ENCODE measurements around the gene AGAP1. TPM values are rescaled to one million over a fixed set of nuclear protein-coding genes. Genes with fewer than 3 reads are reported as not detected.

The AGAP1 gene
- total RNA-seq, 2 experiments from 2014 or later = not detected

- intact Hi-C loops (cut with micrococcal nuclease; ENCODE audit: unreplicated experiment) = no loop called here
- CTCF ChIA-PET (ENCODE audit: unreplicated experiment) = no interaction called here
- no peaks in the 10 kb centered on the region for H4K20me1 ChIP-seq (ENCODE audit: insufficient read depth, low read length)
Measured at GRCh38 chr2:235716875-235717496, 223.1 kb downstream of the AGAP1 start.

GRCh38 chr2:235719146-235719942 is 225.5 kb downstream of the AGAP1 start:
- no peaks in the 10 kb centered on the region for H3K9me2 ChIP-seq (ENCODE audit: insufficient read depth, low read length)
- no peak for TF ChIP-seq CTCF (conservative IDR thresholded peaks at IDR 0.05; ENCODE audit: low read length)
- TF ChIP-seq EZH2phosphoT487 (IDR thresholded peaks at IDR 0.05; ENCODE audit: borderline replicate concordance, low read depth, low read length) = no peak
- H3K4me2 ChIP-seq (ENCODE audit: low read length) = no peak overlapping the region
- CTCF ChIA-PET (ENCODE audit: unreplicated experiment) = no interaction called here
- no peaks in the 10 kb centered on the region for H4K20me1 ChIP-seq (ENCODE audit: insufficient read depth, low read length)
- no peak overlapping the region for H3K27ac ChIP-seq (ENCODE audit: low read depth, low read length, poor library complexity, severe bottlenecking)
- no peak for DNase-seq (ENCODE audit: low spot score)
- no peaks in the 10 kb centered on the region for H3K9me3 ChIP-seq (ENCODE audit: low read length)
- H3K4me3 ChIP-seq (ENCODE audit: low read depth, low read length, poor library complexity, severe bottlenecking) = no peak overlapping the region
- intact Hi-C loops (cut with micrococcal nuclease; ENCODE audit: unreplicated experiment) = no loop called here
- no peaks in the 10 kb centered on the region for H3K36me3 ChIP-seq (ENCODE audit: insufficient read depth, low read length)
- H3K4me1 ChIP-seq (ENCODE audit: insufficient read depth, low read length, poor library complexity, severe bottlenecking) = no peaks in the 10 kb centered on the region
- H2AFZ ChIP-seq (ENCODE audit: low read length) = no peak overlapping the region
- no TSS peak for BruUV-seq (replicated peaks)
- H3K79me2 ChIP-seq (ENCODE audit: insufficient read depth, low read depth, low read length) = no peaks in the 10 kb centered on the region
- POLR2A ChIA-PET = no interaction called here

More at GRCh38 chr2:235716875-235717496, 223.1 kb downstream of the AGAP1 start:
- BruUV-seq (replicated peaks) = no TSS peak
- no peak for DNase-seq (ENCODE audit: low spot score)
- no peak overlapping the region for H2AFZ ChIP-seq (ENCODE audit: low read length)
- H3K36me3 ChIP-seq (ENCODE audit: insufficient read depth, low read length) = no peaks in the 10 kb centered on the region
- no peaks in the 10 kb centered on the region for H3K9me2 ChIP-seq (ENCODE audit: insufficient read depth, low read length)
- TF ChIP-seq CTCF (conservative IDR thresholded peaks at IDR 0.05; ENCODE audit: low read length) (no peak), EZH2phosphoT487 (IDR thresholded peaks at IDR 0.05; ENCODE audit: borderline replicate concordance, low read depth, low read length) (no peak)
- POLR2A ChIA-PET = no interaction called here
- H3K4me1 ChIP-seq (ENCODE audit: insufficient read depth, low read length, poor library complexity, severe bottlenecking) = no peaks in the 10 kb centered on the region
- no peak overlapping the region for H3K4me2 ChIP-seq (ENCODE audit: low read length)
- no peak overlapping the region for H3K4me3 ChIP-seq (ENCODE audit: low read depth, low read length, poor library complexity, severe bottlenecking)
- H3K9me3 ChIP-seq (ENCODE audit: low read length) = no peaks in the 10 kb centered on the region
- no peak overlapping the region for H3K27ac ChIP-seq (ENCODE audit: low read depth, low read length, poor library complexity, severe bottlenecking)
- no peaks in the 10 kb centered on the region for H3K79me2 ChIP-seq (ENCODE audit: insufficient read depth, low read depth, low read length)

GRCh38 chr2:235721625-235722024 is 227.8 kb downstream of the AGAP1 start:
- Histone ChIP-seq H3K4me1 (ENCODE audit: insufficient read depth, low read length, poor library complexity, severe bottlenecking) (no peaks in the 10 kb centered on the region), H2AFZ (ENCODE audit: low read length) (no peak overlapping the region), H3K4me2 (ENCODE audit: low read length) (no peak overlapping the region), H3K36me3 (ENCODE audit: insufficient read depth, low read length) (no peaks in the 10 kb centered on the region), H4K20me1 (ENCODE audit: insufficient read depth, low read length) (no peaks in the 10 kb centered on the region), H3K79me2 (ENCODE audit: insufficient read depth, low read depth, low read length) (no peaks in the 10 kb centered on the region), H3K27ac (ENCODE audit: low read depth, low read length, poor library complexity, severe bottlenecking) (no peak overlapping the region), H3K9me2 (ENCODE audit: insufficient read depth, low read length) (no peaks in the 10 kb centered on the region), H3K9me3 (ENCODE audit: low read length) (no peaks in the 10 kb centered on the region), H3K4me3 (ENCODE audit: low read depth, low read length, poor library complexity, severe bottlenecking) (no peak overlapping the region)
- no TSS peak for BruUV-seq (replicated peaks)
- TF ChIP-seq EZH2phosphoT487 (IDR thresholded peaks at IDR 0.05; ENCODE audit: borderline replicate concordance, low read depth, low read length) = no peak
- TF ChIP-seq CTCF (conservative IDR thresholded peaks at IDR 0.05; ENCODE audit: low read length) = no peak
- no peak for DNase-seq (ENCODE audit: low spot score)
- CTCF ChIA-PET (ENCODE audit: unreplicated experiment) = no interaction called here
- intact Hi-C loops (cut with micrococcal nuclease; ENCODE audit: unreplicated experiment) = no loop called here
- POLR2A ChIA-PET = no interaction called here

Measured in OCI-LY7 (cell line).